ENCODE data around the gene ARSD. TPM values are rescaled to one million over a fixed set of nuclear protein-coding genes. Genes with fewer than 3 reads are reported as not detected.

The ARSD gene
- total RNA-seq, 1 donor from 2014 or later, result 16.4 TPM

DNA sequence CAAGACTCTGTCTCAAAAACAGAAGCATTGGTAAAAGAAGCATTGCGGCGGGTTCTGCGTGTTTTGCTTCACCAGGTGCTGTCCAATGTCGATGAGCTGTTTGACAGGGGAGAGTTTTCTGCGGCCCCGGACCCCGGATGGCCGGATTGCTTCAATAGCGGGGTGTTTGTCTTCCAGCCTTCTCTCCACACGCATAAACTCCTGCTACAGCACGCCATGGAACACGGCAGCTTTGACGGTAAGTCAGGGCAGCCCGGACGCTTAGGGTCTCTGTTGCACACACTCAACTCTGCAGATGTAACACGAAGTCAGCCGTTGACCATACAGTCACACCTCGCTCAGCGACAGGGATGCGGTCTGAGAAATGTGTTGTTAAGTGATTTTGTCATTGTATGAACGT, 74.2 kb downstream of the ARSD start:
- DNase-seq (ENCODE audit: low read depth in 2 of 2), result no peak

Other genes starting within 250 kb of the ARSD start
- 199 and 231 TPM in 2 replicates for gene CD99, start 238.0 kb downstream of the ARSD start, total RNA-seq
- under 0.01 and 0.13 TPM in 2 replicates for gene XG, start 177.3 kb downstream of the ARSD start, total RNA-seq
- gene GYG2, start 100.4 kb downstream of the ARSD start, total RNA-seq, result 0.51 and 1.0 TPM in 2 replicates
- not detected in 2 replicates for gene ARSH, start 77.2 kb upstream of the ARSD start, total RNA-seq
- gene ARSF, start 112.1 kb upstream of the ARSD start, total RNA-seq, result not detected in 2 replicates

Data from dermis microvascular lymphatic vessel endothelial cell (primary cell).